Trophoblast cell (in vitro differentiated cells and primary cell): ENCODE measurements around the gene CLK2.

Experiments
- DNase-seq, 2 donors: peaks; one replicate each; pipeline ENCODE4 v3.0.0-alpha.2; 2016
- H2AFZ ChIP-seq: 2 replicates; pipeline ENCODE4 v1.6.1; 2013; ENCODE audit warnings: low read length, moderate library complexity, mild to moderate bottlenecking; ENCODE audit not compliant: insufficient read depth, poor library complexity
- H2AK5ac ChIP-seq: 2 replicates; pipeline ENCODE4 v1.6.1; 2013; ENCODE audit warnings: mild to moderate bottlenecking, low read length
- H2BK120ac ChIP-seq: 2 replicates; pipeline ENCODE4 v1.6.1; 2013; ENCODE audit warnings: low read length, mild to moderate bottlenecking, moderate library complexity; ENCODE audit not compliant: insufficient read depth, poor library complexity
- H2BK12ac ChIP-seq: 2 replicates; pipeline ENCODE4 v1.6.1; 2013; ENCODE audit warnings: mild to moderate bottlenecking, low read length, moderate library complexity
- H2BK5ac ChIP-seq: 2 replicates; pipeline ENCODE4 v1.6.1; 2013; ENCODE audit warnings: low read length, low read depth, moderate library complexity, mild to moderate bottlenecking; ENCODE audit not compliant: poor library complexity
- H3K14ac ChIP-seq: 2 replicates; pipeline ENCODE4 v1.6.1; 2013; ENCODE audit warnings: mild to moderate bottlenecking, low read length
- H3K18ac ChIP-seq: 2 replicates; pipeline ENCODE4 v1.6.1; 2013; ENCODE audit warnings: mild to moderate bottlenecking, low read length
- H3K23ac ChIP-seq: 2 replicates; pipeline ENCODE4 v1.6.1; 2013; ENCODE audit warnings: low read length
- H3K27ac ChIP-seq: 2 replicates; pipeline ENCODE4 v1.5.1; 2013; ENCODE audit warnings: low read depth, mild to moderate bottlenecking, inconsistent platforms, low read length, moderate library complexity
- H3K27me3 ChIP-seq: 2 replicates; pipeline ENCODE4 v1.6.1; 2013; ENCODE audit warnings: inconsistent platforms, mild to moderate bottlenecking, low read length, moderate library complexity; ENCODE audit not compliant: insufficient read depth
- H3K36me3 ChIP-seq, 2 experiments: 1 replicate in 1 of 2; 2 replicates in 1 of 2; pipeline ENCODE4 v1.6.1; 2013; ENCODE audit warnings: low read length in 2 of 2, mild to moderate bottlenecking in 2 of 2, moderate library complexity in 1 of 2; ENCODE audit not compliant: insufficient read depth in 2 of 2, control insufficient read depth in 1 of 2
- H3K4ac ChIP-seq: 2 replicates; pipeline ENCODE4 v1.6.1; 2013; ENCODE audit warnings: low read depth, mild to moderate bottlenecking, low read length, moderate library complexity
- H3K4me1 ChIP-seq, 2 experiments: 1 replicate in 1 of 2; 2 replicates in 1 of 2; pipeline ENCODE4 v1.6.1; 2013; ENCODE audit warnings: low read length in 2 of 2, mild to moderate bottlenecking in 2 of 2, moderate library complexity in 1 of 2; ENCODE audit not compliant: insufficient read depth in 2 of 2, control insufficient read depth in 1 of 2
- H3K4me2 ChIP-seq: 2 replicates; pipeline ENCODE4 v1.6.1; 2013; ENCODE audit warnings: inconsistent platforms, mild to moderate bottlenecking, low read length, moderate library complexity
- H3K4me3 ChIP-seq: 2 replicates; pipeline ENCODE4 v1.5.1; 2013; ENCODE audit warnings: mild to moderate bottlenecking, low read depth, low read length, inconsistent platforms
- H3K79me1 ChIP-seq: one replicate; pipeline ENCODE4 v1.6.1; 2013; ENCODE audit warnings: low read length
- H3K79me2 ChIP-seq: 2 replicates; pipeline ENCODE4 v1.6.1; 2013; ENCODE audit warnings: low read length, mild to moderate bottlenecking; ENCODE audit not compliant: control insufficient read depth, insufficient read depth, poor library complexity
- H3K9ac ChIP-seq: 2 replicates; pipeline ENCODE4 v1.6.1; 2013; ENCODE audit warnings: mild to moderate bottlenecking, low read length
- H3K9me3 ChIP-seq: 2 replicates; pipeline ENCODE4 v1.6.1; 2013; ENCODE audit warnings: low read depth, mild to moderate bottlenecking, control low read depth, inconsistent platforms, low read length; ENCODE audit not compliant: insufficient read depth
- H4K12ac ChIP-seq: 2 replicates; pipeline ENCODE4 v1.6.1; 2013; ENCODE audit warnings: low read depth, mild to moderate bottlenecking, low read length, moderate library complexity
- H4K8ac ChIP-seq: 2 replicates; pipeline ENCODE4 v1.6.1; 2013; ENCODE audit warnings: low read depth, mild to moderate bottlenecking, low read length, moderate library complexity
- H4K91ac ChIP-seq: one replicate; pipeline ENCODE4 v1.6.1; 2013; ENCODE audit warnings: low read depth, mild to moderate bottlenecking, low read length, moderate library complexity
- WGBS: extraction: QIAGEN DNeasy Blood & Tissue Kit; methylation state at CpG from one replicate; pipeline ENCODE4 v1.1.7; 2013; ENCODE audit warnings: missing lambda C conversion rate; ENCODE audit not compliant: insufficient read length, insufficient coverage; ENCODE audit errors: extremely low coverage; 5-methylcytosine and 5-hydroxymethylcytosine counted together

Gene CLK2

DNA sequence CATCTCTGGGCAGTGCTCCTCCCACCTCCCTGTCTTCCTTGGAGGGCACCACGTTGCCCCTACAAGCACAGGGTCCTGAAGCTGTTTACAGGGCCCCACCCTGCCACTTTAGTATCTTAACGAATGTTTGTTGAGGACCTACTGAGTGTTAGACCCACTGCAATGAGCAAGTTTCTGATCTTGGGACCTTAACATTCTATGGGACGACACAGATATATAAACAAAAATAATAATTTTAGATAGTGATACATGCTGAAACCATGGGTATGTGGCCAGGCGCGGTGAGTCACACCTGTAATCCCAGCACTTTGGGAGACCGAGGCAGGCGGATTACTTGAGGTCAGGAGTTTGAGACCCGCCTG lies 28.2 kb downstream of the CLK2 start:
- no CpG with 5 or more reads among the region's 8 CpGs for WGBS
- no peaks in the 10 kb centered on the region for H3K27me3 ChIP-seq
- peaks cover 16 to 17% of the 10 kb centered on the region in 2 experiments for H3K36me3 ChIP-seq
- H2BK5ac ChIP-seq = peak overlapping the region; percentile 55
- peak overlapping the region; percentile 7 for H3K4me3 ChIP-seq
- peaks cover 2% of the 10 kb centered on the region for H3K9me3 ChIP-seq
- H3K23ac ChIP-seq = no peak overlapping the region
- no peak overlapping the region for H3K9ac ChIP-seq
- H4K8ac ChIP-seq = peak overlapping the region; percentile 79
- peak overlapping the region; percentile 36 for H2BK120ac ChIP-seq
- H2BK12ac ChIP-seq = no peak overlapping the region
- peak overlapping the region; percentile 12 for H4K12ac ChIP-seq
- no peak overlapping the region for H3K4ac ChIP-seq
- H3K27ac ChIP-seq = peak overlapping the region; percentile 87
- peaks cover 8% of the 10 kb centered on the region for H3K79me1 ChIP-seq
- DNase-seq = no peak
- peak overlapping the region; percentile 70 for H2AFZ ChIP-seq
- H3K18ac ChIP-seq = peak overlapping the region; percentile 40
- H3K4me1 ChIP-seq = peaks cover 2 to 12% of the 10 kb centered on the region in 2 experiments
- peak overlapping the region; percentile 65 for H4K91ac ChIP-seq
- H3K4me2 ChIP-seq = peak overlapping the region; percentile 87
- H2AK5ac ChIP-seq = no peak overlapping the region
- peaks cover 1% of the 10 kb centered on the region for H3K79me2 ChIP-seq
- peak overlapping the region; percentile 65 for H3K14ac ChIP-seq

DNA sequence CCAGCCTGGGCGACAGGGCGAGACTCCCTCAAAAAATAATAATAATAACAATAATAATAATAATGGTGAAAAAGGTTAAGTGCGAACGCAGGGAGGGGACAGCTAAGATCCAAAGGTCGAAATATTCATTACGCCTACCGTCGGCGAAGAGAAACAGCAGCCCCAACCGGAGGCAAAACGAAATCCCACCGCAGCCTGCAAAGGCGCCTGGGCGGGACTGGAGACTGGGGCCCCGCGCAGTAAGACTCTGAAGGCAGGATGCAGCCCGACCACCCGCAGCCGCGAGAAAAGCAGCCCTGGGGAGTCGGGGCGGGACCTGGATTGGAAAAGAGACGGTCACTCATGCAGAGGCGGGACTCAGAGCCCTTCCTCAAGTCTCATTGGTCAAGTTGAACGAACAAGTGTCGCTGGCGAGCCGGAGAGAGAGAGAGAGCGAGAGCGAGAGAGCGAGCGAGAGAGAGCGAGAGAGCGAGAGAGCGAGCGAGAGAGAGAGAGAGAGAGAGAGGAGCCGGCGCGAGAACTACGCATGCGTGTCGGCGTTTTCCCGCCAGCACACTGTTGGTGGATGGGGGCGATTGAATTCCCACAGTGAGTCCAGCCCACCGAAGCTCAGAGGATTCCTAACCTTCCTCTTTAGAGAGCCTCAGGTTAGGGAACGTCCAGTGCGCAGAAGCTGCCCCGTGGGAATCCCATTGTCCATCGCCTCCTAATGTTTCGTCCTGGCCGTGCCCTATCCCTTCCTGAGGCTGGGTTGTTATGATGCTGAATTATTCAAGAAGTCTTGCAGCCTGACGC lies 28.7 kb downstream of the CLK2 start:
- DNase-seq = peak; percentile 98 to 99
- H3K79me1 ChIP-seq = peaks cover 8% of the 10 kb centered on the region
- peak overlapping the region; percentile 65 for H3K14ac ChIP-seq
- H3K23ac ChIP-seq = no peak overlapping the region
- H4K91ac ChIP-seq = peak overlapping the region; percentile 65
- peak overlapping the region; percentile 36 for H2BK120ac ChIP-seq
- H4K12ac ChIP-seq = peak overlapping the region; percentile 12
- H3K27me3 ChIP-seq = no peaks in the 10 kb centered on the region
- no peak overlapping the region for H2BK12ac ChIP-seq
- peaks cover 2% of the 10 kb centered on the region for H3K9me3 ChIP-seq
- peak overlapping the region; percentile 40 for H3K18ac ChIP-seq
- no peak overlapping the region for H2AK5ac ChIP-seq
- H3K27ac ChIP-seq = peak overlapping the region; percentile 87
- peak overlapping the region; percentile 70 for H2AFZ ChIP-seq
- WGBS = no CpG with 5 or more reads among the region's 53 CpGs
- peaks cover 14 to 18% of the 10 kb centered on the region in 2 experiments for H3K36me3 ChIP-seq
- H2BK5ac ChIP-seq = peak overlapping the region; percentile 55
- H3K79me2 ChIP-seq = peaks cover 1% of the 10 kb centered on the region
- peak overlapping the region; percentile 79 for H4K8ac ChIP-seq
- H3K4me2 ChIP-seq = peak overlapping the region; percentile 87
- peak overlapping the region; percentile 25 for H3K9ac ChIP-seq
- H3K4me3 ChIP-seq = peak overlapping the region; percentile 53
- no peak overlapping the region for H3K4ac ChIP-seq
- peaks cover 2 to 14% of the 10 kb centered on the region in 2 experiments for H3K4me1 ChIP-seq

DNA sequence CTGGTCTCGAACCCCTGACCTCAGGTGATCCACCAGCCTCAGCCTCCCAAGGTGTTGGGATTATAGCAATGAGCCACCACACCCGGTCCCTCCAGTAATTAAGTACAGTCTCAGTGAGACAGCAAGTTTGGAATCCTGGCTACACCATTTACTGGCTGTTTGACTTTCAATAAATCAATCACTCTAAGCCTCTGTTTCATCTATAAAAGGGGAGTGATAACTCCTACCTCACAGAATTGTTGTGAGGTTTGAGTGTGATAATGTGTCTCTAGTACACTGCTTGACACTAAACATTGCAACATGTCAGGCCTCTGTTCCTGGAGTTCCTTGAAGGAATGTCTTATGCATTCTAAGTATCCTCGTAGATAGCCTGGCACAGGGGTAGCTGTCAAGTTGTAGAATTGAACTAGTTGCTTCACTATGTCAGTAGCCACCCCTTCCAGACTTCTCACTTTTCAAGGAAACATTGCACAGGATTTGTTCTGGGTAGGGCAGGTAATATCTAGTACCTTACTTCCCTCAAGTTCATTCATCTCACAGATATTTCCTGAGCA lies 30.4 kb downstream of the CLK2 start:
- Histone ChIP-seq H2AK5ac (no peak overlapping the region), H3K4me2 (peak overlapping the region; percentile 55), H2BK5ac (no peak overlapping the region), H3K36me3 (peaks cover 7 to 14% of the 10 kb centered on the region in 2 experiments), H3K4me1 (peaks cover 2 to 14% of the 10 kb centered on the region in 2 experiments), H3K27me3 (no peaks in the 10 kb centered on the region), H3K27ac (no peak overlapping the region), H4K8ac (no peak overlapping the region), H3K23ac (no peak overlapping the region), H3K14ac (no peak overlapping the region), H3K79me1 (peaks cover 8% of the 10 kb centered on the region), H3K9me3 (peaks cover 2% of the 10 kb centered on the region), H3K4ac (no peak overlapping the region), H2AFZ (no peak overlapping the region), H3K9ac (no peak overlapping the region), H4K12ac (no peak overlapping the region), H4K91ac (no peak overlapping the region), H3K18ac (no peak overlapping the region), H3K4me3 (no peak overlapping the region), H2BK120ac (no peak overlapping the region), H2BK12ac (no peak overlapping the region), H3K79me2 (peaks cover 1% of the 10 kb centered on the region)
- WGBS = no CpG with 5 or more reads among the region's 3 CpGs
- DNase-seq = peak in 1 of 2 donors; percentile 49

DNA sequence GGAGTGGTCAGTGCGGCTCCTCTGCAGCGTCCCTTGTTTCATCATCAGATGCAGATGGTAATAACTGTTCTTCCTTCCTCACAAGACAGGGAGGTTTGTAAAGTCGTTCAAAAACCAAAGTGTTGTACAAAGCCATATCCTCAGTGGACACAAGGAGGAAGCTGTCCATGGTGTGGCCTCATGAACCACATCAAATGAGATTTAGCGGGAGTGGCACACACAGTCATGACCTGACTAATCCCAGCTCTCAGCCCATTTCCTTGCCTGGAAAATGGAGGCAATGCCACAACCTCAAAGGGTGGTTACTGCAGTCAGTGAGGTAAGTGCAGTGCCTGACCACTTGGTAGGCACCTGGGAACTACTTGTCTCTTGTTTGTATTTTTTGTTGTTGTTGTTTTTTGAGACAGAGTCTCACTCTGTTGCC lies 31.5 kb downstream of the CLK2 start:
- Histone ChIP-seq H3K9me3 (peaks cover 2% of the 10 kb centered on the region), H2BK12ac (peak overlapping the region; percentile 19), H2BK5ac (no peak overlapping the region), H4K91ac (peak overlapping the region; percentile 50), H3K14ac (no peak overlapping the region), H3K4ac (no peak overlapping the region), H3K9ac (no peak overlapping the region), H2AFZ (no peak overlapping the region), H3K79me2 (peaks cover 1% of the 10 kb centered on the region), H2AK5ac (peak overlapping the region; percentile 21), H3K27ac (no peak overlapping the region), H3K18ac (peak overlapping the region; percentile 3), H4K8ac (peak overlapping the region; percentile 77), H3K23ac (no peak overlapping the region), H3K4me1 (peaks cover 5 to 14% of the 10 kb centered on the region in 2 experiments), H2BK120ac (peak overlapping the region; percentile 10), H3K4me3 (no peak overlapping the region), H3K79me1 (peaks cover 9% of the 10 kb centered on the region), H3K27me3 (no peaks in the 10 kb centered on the region), H3K4me2 (no peak overlapping the region), H3K36me3 (peaks cover 7 to 12% of the 10 kb centered on the region in 2 experiments), H4K12ac (no peak overlapping the region)
- no peak for DNase-seq
- WGBS = no CpG with 5 or more reads among the region's 4 CpGs
